ENCODE results near the gene PVR.

GRCh38 chr19:44635581-44636438 is 7.9 kb upstream of the PVR start:
- TF ChIP-seq CTCF (conservative IDR thresholded peaks at IDR 0.05) (no peak), ZFX (IDR thresholded peaks at IDR 0.05) (no peak)

Data from C4-2B (cell line).